Keratinocyte (primary cell): ENCODE results near the gene TMCC1. TPM values are rescaled to one million over a fixed set of nuclear protein-coding genes. Genes with fewer than 3 reads are reported as not detected.

Source experiments
- DNase-seq: peaks from one replicate; pipeline ENCODE4 v3.0.0-alpha.2; 2011; ENCODE audit warnings: low read depth, missing footprints, low spot score
- FAIRE-seq: peaks from 2 replicates; lab custom pipeline; 2011; peaks lifted over from hg19 to GRCh38; lab: Jason Lieb, UNC
- H2AFZ ChIP-seq: 2 replicates; pipeline ENCODE4 v1.6.0; 2012; ENCODE audit warnings: low read length, control low read depth, inconsistent platforms; ENCODE audit not compliant: control insufficient read depth
- H3K27ac ChIP-seq: 2 replicates; pipeline ENCODE4 v1.5.1; 2011; ENCODE audit warnings: low read length; ENCODE audit not compliant: control insufficient read depth, insufficient read depth
- H3K27me3 ChIP-seq: 3 replicates; pipeline ENCODE4 v1.6.0; 2011; ENCODE audit warnings: low read length; ENCODE audit not compliant: control insufficient read depth, insufficient read depth; ENCODE audit errors: extremely low read depth
- H3K36me3 ChIP-seq, 2 experiments: 2 replicates in 1 of 2; 3 replicates in 1 of 2; pipeline ENCODE4 v1.5.1; 2011; ENCODE audit warnings: low read length in 2 of 2, mild to moderate bottlenecking in 1 of 2; ENCODE audit not compliant: control insufficient read depth in 2 of 2, insufficient read depth in 2 of 2; ENCODE audit errors: extremely low read depth in 1 of 2
- H3K4me1 ChIP-seq: 3 replicates; pipeline ENCODE4 v1.5.1; 2011; ENCODE audit warnings: low read length; ENCODE audit not compliant: control insufficient read depth, insufficient read depth; ENCODE audit errors: extremely low read depth
- H3K4me2 ChIP-seq: 3 replicates; pipeline ENCODE4 v1.6.0; 2011; ENCODE audit warnings: low read depth, low read length; ENCODE audit not compliant: control insufficient read depth, insufficient read depth; ENCODE audit errors: extremely low read depth
- H3K4me3 ChIP-seq, 3 experiments: fragments of 200-600 bp in 1 of 3; sonication (generic) in 1 of 3; 2 replicates in 2 of 3; 3 replicates in 1 of 3; pipeline ENCODE4 v1.5.1; 2011 to 2016; ENCODE audit warnings: low read length in 3 of 3, mild to moderate bottlenecking in 3 of 3, control low read depth in 2 of 3, inconsistent platforms in 1 of 3, low read depth in 1 of 3, mixed read lengths in 1 of 3, mixed run types in 1 of 3, moderate library complexity in 1 of 3; ENCODE audit not compliant: control insufficient read depth in 2 of 3, insufficient read depth in 2 of 3; ENCODE audit errors: extremely low read depth in 1 of 3
- H3K79me2 ChIP-seq: 2 replicates; pipeline ENCODE4 v1.6.0; 2012; ENCODE audit warnings: low read length; ENCODE audit not compliant: control insufficient read depth, insufficient read depth
- H3K9ac ChIP-seq: 3 replicates; pipeline ENCODE4 v1.6.0; 2011; ENCODE audit warnings: low read length; ENCODE audit not compliant: control insufficient read depth, insufficient read depth; ENCODE audit errors: extremely low read depth
- H3K9me1 ChIP-seq: 3 replicates; pipeline ENCODE4 v1.6.0; 2011; ENCODE audit warnings: low read length; ENCODE audit not compliant: control insufficient read depth, insufficient read depth; ENCODE audit errors: extremely low read depth
- H3K9me3 ChIP-seq: 2 replicates; pipeline ENCODE4 v1.5.1; 2012; ENCODE audit warnings: low read depth, low read length; ENCODE audit not compliant: control insufficient read depth
- H4K20me1 ChIP-seq: 3 replicates; pipeline ENCODE4 v1.6.0; 2011; ENCODE audit warnings: low read length; ENCODE audit not compliant: control insufficient read depth, insufficient read depth; ENCODE audit errors: extremely low read depth
- CTCF ChIP-seq, 3 experiments: IDR thresholded peaks in 1 of 3; conservative IDR thresholded peaks in 1 of 3; optimal IDR thresholded peaks in 1 of 3; 2 replicates in 2 of 3; 3 replicates in 1 of 3; pipeline versions ENCODE3 to v1.5.1; 2011; ENCODE audit warnings: low read length in 3 of 3, mild to moderate bottlenecking in 3 of 3, moderate library complexity in 2 of 3, control low read depth in 1 of 3, inconsistent platforms in 1 of 3; ENCODE audit not compliant: insufficient read depth in 2 of 3; ENCODE audit errors: extremely low read depth in 1 of 3
- EZH2 ChIP-seq: IDR thresholded peaks from one replicate; pipeline ENCODE4 v1.6.1; 2012; ENCODE audit warnings: inconsistent platforms, mild to moderate bottlenecking, low read length, moderate library complexity
- dilution Hi-C: fragments of 300-500 bp; cut with MboI; formaldehyde crosslinking; loops from one replicate; pipeline ENCODE4 v1.7.0; 2020; ENCODE audit warnings: low sequenced_read_pairs; ENCODE audit not compliant: extremely low pct_ligation_motif_present
- polyA plus RNA-seq, 5 experiments: library from polyadenylated mRNA; depleted of rRNA in 3 of 5; stranded (reverse) in 3 of 5; stranded (forward) in 1 of 5; unstranded in 1 of 5; fragments of >200 nt; gene quantifications; 1 replicate in 1 of 5; 2 replicates in 3 of 5; 3 replicates in 1 of 5; pipeline versions ENCODE4 v1.2.1 to v1.2.3, GENCODE V29; 2011 to 2012; ENCODE audit warnings: missing spikeins in 2 of 5, low read depth in 1 of 5, low replicate concordance in 1 of 5

Gene TMCC1
- polyA plus RNA-seq, 1 donor (not counting 4 experiments of a cell fraction or from before 2014, with no cell fraction given) = 27.7 TPM

GRCh38 chr3:129703913-129704312 lies 189.6 kb downstream of the TMCC1 start:
- no peak for FAIRE-seq
- dilution Hi-C loops = no loop called here
- no peak overlapping the region for H2AFZ ChIP-seq

GRCh38 chr3:129702934-129703712 lies 190.4 kb downstream of the TMCC1 start:
- Histone ChIP-seq H3K4me2 (no peak overlapping the region), H3K9me1 (no peaks in the 10 kb centered on the region), H3K4me1 (peaks cover 6% of the 10 kb centered on the region), H3K27me3 (no peaks in the 10 kb centered on the region), H2AFZ (no peak overlapping the region), H3K9ac (no peak overlapping the region), H3K27ac (no peak overlapping the region), H3K4me3 (no peak overlapping the region), H3K9me3 (no peaks in the 10 kb centered on the region), H3K36me3 (no peaks in the 10 kb centered on the region), H4K20me1 (no peaks in the 10 kb centered on the region), H3K79me2 (peaks cover 58% of the 10 kb centered on the region)
- dilution Hi-C loops = no loop called here
- TF ChIP-seq EZH2 (no peak), CTCF (optimal IDR thresholded peaks at IDR 0.05 in 1 of 3, IDR thresholded peaks at IDR 0.05 in 1 of 3, conservative IDR thresholded peaks at IDR 0.05 in 1 of 3; ENCODE audit: extremely low read depth in 1 of 3, insufficient read depth in 2 of 3, low read length in 3 of 3) (no peak)
- FAIRE-seq = peak; percentile 41
- no peak for DNase-seq

More at GRCh38 chr3:129703913-129704312, 189.6 kb downstream of the TMCC1 start:
- no peak for DNase-seq
- no peaks in the 10 kb centered on the region for H3K27me3 ChIP-seq
- H3K9ac ChIP-seq = no peak overlapping the region
- no peaks in the 10 kb centered on the region for H4K20me1 ChIP-seq
- H3K9me3 ChIP-seq = no peaks in the 10 kb centered on the region
- no peak overlapping the region for H3K4me3 ChIP-seq
- H3K9me1 ChIP-seq = no peaks in the 10 kb centered on the region
- H3K4me2 ChIP-seq = no peak overlapping the region
- TF ChIP-seq EZH2 (no peak), CTCF (optimal IDR thresholded peaks at IDR 0.05 in 1 of 3, IDR thresholded peaks at IDR 0.05 in 1 of 3, conservative IDR thresholded peaks at IDR 0.05 in 1 of 3; ENCODE audit: extremely low read depth in 1 of 3, insufficient read depth in 2 of 3, low read length in 3 of 3) (no peak)
- peaks cover 6% of the 10 kb centered on the region for H3K4me1 ChIP-seq
- peaks cover 61% of the 10 kb centered on the region for H3K79me2 ChIP-seq
- no peak overlapping the region for H3K27ac ChIP-seq
- no peaks in the 10 kb centered on the region for H3K36me3 ChIP-seq
